ENCODE data around the gene SYNE1.

The SYNE1 gene

GRCh38 chr6:152136449-152136825 is 500.7 kb downstream of the SYNE1 start:
- no peak for DNase-seq (ENCODE audit: low spot score)

- DNase-seq (ENCODE audit: low spot score), result no peak
Observed at GRCh38 chr6:152135755-152136448, 501.3 kb downstream of the SYNE1 start.

GRCh38 chr6:152130441-152130840 is 506.7 kb downstream of the SYNE1 start:
- no peak for DNase-seq (ENCODE audit: low spot score)

DNA sequence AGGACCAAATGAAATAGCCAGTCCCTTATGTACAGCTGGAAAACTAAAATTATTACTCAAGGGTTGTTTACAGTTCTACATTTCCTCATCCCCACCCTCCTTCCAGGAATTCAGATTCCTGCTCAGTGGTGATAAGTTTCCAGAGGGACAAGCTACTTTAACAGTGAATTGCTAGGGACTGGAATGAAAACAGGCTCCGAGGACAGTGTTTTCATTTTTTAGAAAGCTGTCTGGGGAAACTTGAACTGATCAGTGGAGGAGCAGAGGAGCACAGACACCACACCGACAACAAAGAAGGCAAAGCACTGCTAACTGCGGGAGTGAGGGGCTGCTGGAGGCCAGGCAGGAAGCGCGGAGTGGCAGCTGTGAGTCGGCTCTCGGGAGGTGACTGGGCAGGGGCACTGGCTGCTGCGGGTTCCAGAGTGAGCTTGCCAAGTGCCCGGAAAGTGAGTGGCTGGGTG is 507.4 kb downstream of the SYNE1 start:
- no peak for DNase-seq (ENCODE audit: low spot score)

DNA sequence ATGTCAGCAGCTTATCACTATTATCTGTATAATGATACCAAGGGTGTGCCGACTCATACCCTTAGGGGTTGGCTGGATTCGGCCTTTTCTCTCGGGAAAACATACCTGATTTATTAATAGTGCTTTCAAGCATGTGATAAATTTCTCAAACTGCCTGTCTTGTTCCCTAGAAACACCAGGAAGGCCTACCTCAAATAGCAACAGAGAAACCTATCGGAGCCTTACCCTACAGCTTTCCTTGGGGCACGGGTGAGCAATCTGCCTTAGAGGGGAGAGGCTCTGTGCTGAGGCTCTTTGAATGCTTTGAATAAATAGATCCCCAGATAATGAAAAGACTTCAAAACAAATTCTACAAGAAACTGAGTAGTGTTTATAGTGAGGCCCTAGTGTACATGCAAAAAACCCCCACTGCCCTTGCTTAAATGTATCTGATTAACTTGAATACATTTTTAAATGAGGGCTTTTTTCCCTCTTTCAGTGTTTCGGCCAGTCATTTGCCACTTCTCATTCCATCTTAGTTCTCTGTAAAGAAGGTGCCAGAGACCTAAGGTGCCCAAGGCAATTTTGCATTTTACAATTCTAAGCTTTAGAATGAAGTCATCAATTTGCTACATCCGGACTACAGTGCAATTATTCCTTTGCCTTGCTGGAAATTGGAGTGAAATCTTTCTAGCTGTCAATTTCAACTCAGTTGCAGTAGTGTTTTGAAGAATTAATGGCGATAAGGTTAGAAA is 509.6 kb downstream of the SYNE1 start:
- no peak for DNase-seq (ENCODE audit: low spot score)

DNA sequence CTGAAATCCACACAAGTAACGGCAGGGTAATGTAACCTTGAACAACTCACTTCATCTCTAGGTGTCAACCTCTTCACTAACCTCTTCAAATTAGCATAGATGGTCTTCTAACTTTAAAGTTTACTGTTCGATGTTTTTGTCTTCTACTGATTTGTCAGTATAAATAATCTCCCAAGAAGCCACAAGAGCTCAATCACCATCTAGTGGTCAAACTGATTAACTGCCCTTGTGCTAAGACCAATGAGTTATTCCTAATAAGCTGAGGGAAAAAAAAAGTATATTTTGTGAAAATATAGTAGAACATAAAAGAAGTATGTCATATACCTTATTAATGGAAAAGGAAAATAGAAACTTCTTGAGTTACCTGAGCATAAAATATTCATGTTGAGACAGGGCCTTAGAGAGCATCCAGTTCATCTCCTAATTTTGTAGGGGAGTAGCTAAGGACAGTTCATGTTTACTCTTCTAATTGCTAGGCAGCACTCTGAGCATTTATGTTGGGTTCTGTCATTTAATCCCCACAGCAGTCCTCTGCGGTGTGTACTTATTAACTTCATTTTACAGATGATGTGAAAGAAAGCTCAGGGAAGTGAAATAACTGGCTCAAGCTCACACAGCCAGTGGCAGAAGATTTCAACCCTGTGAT is 512.6 kb downstream of the SYNE1 start:
- DNase-seq (ENCODE audit: low spot score), result peak; percentile 47

DNA sequence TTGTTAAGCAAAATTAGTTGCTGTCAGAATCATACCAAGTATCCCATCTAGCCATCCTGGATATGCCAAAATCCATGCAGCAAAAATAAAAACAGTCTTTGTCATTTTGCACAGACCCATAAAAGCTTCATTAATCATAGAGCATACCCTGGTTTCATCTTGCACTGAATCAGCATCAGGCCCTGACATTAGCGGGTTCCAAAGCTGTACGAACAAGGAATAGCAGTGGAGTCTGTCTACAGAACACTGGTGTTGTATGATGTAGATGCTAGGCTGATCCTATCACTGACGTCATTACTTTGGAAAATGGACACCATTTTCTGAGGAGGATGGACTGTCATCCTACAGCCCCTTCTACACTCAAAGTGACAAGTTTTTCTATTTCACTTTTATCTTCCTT is 514.1 kb downstream of the SYNE1 start:
- DNase-seq (ENCODE audit: low spot score), result no peak

DNA sequence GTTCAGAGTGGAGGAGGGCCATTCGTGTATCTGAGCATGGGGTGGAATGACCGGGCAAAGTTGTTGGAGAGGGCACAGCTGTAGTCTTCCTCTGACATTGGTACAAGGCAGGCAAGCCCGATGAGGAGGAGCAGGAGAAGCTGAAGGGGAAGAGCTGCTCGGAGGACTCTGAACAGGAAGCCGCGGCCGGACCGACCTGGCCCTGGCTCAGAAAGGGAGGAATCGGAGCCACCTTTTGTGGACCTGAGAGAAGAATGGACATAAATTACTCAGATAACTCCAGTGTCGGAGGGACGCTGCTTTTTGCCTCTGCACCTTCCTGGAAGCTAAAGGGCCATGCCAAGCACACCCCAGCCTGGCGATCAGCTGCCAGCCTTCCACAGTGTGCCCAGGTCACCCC is 514.7 kb downstream of the SYNE1 start:
- no peak for DNase-seq (ENCODE audit: low spot score)

DNA sequence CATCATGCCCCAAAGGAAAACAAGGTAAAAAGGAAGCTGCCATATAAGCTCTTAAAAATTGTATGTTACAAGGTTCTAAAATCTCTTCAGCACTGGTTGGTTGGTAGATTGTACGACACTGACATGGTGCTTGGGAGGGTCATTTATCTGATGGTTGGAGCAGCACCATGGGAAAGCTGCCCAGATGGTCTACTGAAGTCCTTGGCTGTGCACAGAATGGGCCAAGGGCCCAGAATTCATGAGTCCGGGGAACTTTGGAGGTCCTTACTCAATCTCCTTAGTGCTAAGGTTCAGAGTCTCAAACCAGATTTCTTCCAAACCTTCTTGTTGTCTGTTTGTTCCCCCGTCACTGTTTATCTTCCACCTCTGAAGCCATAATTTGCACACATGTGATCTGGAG is 515.3 kb downstream of the SYNE1 start:
- DNase-seq (ENCODE audit: low spot score), result no peak

DNA sequence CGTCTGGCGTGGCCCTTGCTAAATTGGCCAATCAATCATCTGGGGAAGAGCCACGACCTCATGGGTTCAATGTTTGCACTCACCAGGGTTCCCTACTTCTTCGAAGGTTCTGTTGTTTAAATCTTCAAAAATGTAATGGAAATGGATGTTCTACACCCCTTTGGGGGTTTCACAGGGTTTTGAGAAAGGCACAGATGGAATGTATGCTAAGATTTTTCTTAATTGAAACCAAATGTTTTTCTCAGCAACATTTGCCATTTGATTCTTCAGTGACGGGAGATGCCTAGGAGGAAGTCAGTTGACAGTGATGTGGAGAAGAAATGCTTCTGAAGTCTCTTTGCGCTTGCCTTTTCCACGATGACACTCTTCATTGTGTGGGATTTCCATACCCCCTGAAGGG is 517.3 kb downstream of the SYNE1 start:
- no peak for DNase-seq (ENCODE audit: low spot score)

GRCh38 chr6:152118678-152119077 is 518.5 kb downstream of the SYNE1 start:
- DNase-seq (ENCODE audit: low spot score), result no peak

- no peak for DNase-seq (ENCODE audit: low spot score)
Observed at GRCh38 chr6:152118224-152118623, 518.9 kb downstream of the SYNE1 start.

GRCh38 chr6:152117156-152118133 is 519.7 kb downstream of the SYNE1 start:
- DNase-seq (ENCODE audit: low spot score), result no peak

DNA sequence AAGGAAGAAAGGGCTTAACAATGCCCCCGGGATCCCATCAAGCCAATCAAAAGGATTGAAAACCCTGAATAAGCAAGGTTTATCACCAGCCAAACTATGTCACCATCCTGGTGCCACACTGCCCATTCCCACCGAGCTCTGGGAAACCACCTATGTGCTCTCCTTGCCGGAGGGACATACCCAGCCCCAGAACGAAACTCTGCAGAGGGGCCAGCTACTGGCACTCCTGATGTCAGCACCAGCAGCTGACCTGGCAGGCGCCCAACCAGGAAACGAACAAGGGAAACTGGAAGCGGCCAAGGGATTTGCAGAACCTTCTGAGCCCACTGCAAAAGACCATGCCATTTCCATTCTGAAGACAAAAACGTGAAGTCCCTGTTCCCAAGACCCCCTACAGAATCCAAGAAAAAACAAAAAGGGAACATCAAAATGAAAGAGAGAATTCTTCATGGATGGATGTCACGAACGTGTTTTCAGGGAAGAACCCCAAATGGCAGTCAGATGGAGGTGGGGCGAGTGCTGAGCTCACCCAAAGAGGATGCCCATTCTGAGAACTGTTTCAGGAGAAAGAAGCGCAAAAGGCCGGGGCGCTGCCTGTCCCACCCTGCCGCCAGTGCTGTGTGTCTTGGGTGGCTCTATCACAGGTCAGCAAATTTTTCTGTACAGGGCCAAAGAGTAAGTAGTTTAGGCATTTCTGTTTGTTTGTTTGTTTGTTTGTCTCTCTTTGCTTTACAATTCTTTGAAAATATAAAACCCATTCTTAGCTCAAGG is 524.5 kb downstream of the SYNE1 start:
- DNase-seq (ENCODE audit: low spot score), result peak; percentile 40

DNA sequence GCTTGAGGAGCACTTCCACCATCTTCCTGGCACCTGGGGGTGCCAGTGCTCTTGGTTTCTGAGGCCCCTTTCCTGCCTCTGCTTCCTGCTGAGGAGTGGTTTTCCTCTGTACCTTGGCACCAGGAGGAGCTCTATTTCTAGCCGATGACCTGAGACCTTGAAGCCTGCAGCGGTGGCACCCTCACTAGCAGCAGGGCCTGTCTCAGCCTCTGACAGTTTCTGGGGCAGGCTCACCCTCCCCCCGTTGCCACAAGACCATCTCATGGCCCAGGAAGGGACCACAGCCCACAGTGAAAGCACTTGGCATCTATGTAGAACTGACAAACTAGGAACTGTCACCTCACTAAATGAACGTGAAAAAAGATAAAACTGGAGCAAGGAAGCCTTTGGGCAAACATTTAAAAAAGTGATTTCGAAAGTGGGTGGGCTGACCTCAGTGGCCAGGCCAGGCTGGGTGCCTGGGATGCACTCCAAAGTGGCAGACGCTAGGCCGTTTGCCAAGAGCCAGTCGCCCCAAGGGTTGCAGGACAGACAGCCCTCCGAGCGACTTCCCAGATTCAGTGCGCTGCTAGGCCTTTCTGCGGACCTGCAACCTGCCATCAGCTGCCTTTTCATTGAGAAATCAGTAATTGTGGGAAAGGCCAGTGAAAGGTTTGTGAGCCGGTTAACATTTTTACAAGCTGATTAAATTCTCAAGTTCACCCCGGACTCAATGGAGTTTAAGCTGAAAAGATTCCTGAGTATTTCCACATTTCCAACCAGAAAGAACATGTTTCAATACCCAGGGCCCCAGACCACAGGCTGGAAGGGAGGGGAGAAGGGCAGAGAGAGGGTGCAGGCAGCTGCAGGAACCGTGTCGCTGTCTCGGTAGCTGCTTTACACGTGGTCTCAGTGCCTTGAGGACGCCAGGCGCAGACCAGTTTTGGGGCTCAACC is 526.0 kb downstream of the SYNE1 start:
- no peak for DNase-seq (ENCODE audit: low spot score)

GRCh38 chr6:152107973-152108372 is 529.2 kb downstream of the SYNE1 start:
- no peak for DNase-seq (ENCODE audit: low spot score)

- no peak for DNase-seq (ENCODE audit: low spot score)
Observed at GRCh38 chr6:152100183-152100618, 537.0 kb downstream of the SYNE1 start.

GRCh38 chr6:152099446-152100182 is 537.5 kb downstream of the SYNE1 start:
- no peak for DNase-seq (ENCODE audit: low spot score)

DNA sequence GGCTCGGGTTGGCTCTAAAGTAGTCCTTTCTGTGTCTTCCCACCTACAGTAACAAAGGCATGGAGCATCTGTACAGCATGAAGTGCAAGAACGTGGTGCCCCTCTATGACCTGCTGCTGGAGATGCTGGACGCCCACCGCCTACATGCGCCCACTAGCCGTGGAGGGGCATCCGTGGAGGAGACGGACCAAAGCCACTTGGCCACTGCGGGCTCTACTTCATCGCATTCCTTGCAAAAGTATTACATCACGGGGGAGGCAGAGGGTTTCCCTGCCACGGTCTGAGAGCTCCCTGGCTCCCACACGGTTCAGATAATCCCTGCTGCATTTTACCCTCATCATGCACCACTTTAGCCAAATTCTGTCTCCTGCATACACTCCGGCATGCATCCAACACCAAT is 538.5 kb downstream of the SYNE1 start:
- DNase-seq (ENCODE audit: low spot score), result no peak
